ENCODE measurements around the gene FXR2.
A peak's percentile ranks its signal among the peaks of the same experiment; 100 is the strongest.

The FXR2 gene

GRCh38 chr17:7587420-7588151 is 27.1 kb downstream of the FXR2 start:
- no peak for DNase-seq

- no peak for DNase-seq
These were observed 27.9 kb downstream of the FXR2 start for GRCh38 chr17:7586673-7587419.

- peak; percentile 97 for DNase-seq
These were observed 31.2 kb downstream of the FXR2 start, which contains the start of gene MPDU1 for GRCh38 chr17:7583253-7584109. Gene MPDU1, plus strand, starts transcription at chr17:7583852. Its CDS starts 11 bp downstream, at chr17:7583863.

GRCh38 chr17:7582396-7583252 is 32.1 kb downstream of the FXR2 start:
- DNase-seq: no peak

- no peak for DNase-seq
These were observed 33.8 kb downstream of the FXR2 start for GRCh38 chr17:7580604-7581575.

GRCh38 chr17:7579834-7580603 is 34.7 kb downstream of the FXR2 start:
- no peak for DNase-seq

- peak; percentile 92 for DNase-seq
These were observed 35.5 kb downstream of the FXR2 start, which contains the start of gene CD68 for GRCh38 chr17:7579001-7579833. Gene CD68, plus strand, starts transcription at chr17:7579638. Its CDS starts 40 bp downstream, at chr17:7579678.

GRCh38 chr17:7577327-7578199 is 37.1 kb downstream of the FXR2 start:
- no peak for DNase-seq

GRCh38 chr17:7576432-7576937 is 38.2 kb downstream of the FXR2 start:
- DNase-seq: no peak

- DNase-seq: no peak
These were observed 38.7 kb downstream of the FXR2 start for GRCh38 chr17:7575959-7576358.

GRCh38 chr17:7575481-7575883 is 39.2 kb downstream of the FXR2 start:
- DNase-seq: no peak

- DNase-seq: no peak
These were observed 40.3 kb downstream of the FXR2 start for GRCh38 chr17:7574176-7574953.

GRCh38 chr17:7573324-7574080 is 41.2 kb downstream of the FXR2 start:
- peak; percentile 94 for DNase-seq

- no peak for DNase-seq
These were observed 41.9 kb downstream of the FXR2 start for GRCh38 chr17:7572588-7573323.

GRCh38 chr17:7572338-7572587 is 42.4 kb downstream of the FXR2 start:
- DNase-seq: peak; percentile 100

GRCh38 chr17:7570351-7570750 is 44.3 kb downstream of the FXR2 start:
- no peak for DNase-seq

Measured in activated CD4-positive, alpha-beta T cell treated with anti-CD3 and anti-CD28 coated beads, Interleukin-10, Interleukin-2, amounts not matched to agents 100 ng/mL and 50 ng/mL, durations not matched to agents 16 hours and 8 hours (primary cell).